Activated gamma-delta T cell treated with anti-CD3 and anti-CD28 coated beads, Interleukin-2, amount 50 U/mL, for 16 hours (primary cell): Measurements from ENCODE around the gene PPIL6.

Source experiments
- DNase-seq: peaks from one replicate; pipeline ENCODE4 v3.0.0-alpha.2; 2020; ENCODE audit warnings: low read depth

The PPIL6 gene

DNA sequence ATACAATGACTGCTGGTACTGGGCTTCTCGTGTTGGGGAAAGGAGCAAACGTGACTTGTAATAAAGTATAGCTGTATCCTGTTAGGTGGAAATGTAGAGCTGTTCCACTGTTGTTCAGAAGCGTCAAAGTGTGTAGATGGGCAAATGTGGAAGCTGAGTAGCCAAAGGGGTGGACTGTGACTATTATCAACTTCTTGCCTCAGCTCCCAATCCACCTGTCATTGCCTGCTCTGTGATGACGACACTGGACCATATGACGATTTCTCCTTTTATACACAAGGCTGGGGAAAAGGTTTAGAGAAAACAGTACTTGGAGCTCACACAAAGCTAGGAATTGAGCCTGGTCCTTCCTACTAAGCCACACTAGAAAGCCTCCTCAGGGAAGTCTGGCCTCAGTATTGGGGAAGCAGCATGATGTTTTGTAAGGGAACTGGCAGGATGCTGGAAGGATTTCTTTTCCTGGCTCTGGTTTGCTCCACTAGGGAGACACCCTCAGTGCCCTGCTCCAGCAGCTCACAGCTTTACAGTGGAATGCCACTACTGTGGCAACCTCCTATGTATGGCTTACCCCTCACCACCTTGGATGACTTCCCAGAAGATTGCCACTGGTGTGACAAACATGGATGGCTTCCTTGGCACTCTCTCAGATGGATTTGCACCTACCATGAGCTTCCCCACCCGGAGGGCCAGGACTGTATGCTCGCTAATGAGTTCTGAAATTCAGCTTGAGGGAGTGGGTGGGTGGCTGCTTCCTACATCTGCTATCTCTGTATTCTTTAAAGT, 78.1 kb downstream of the PPIL6 start:
- no peak for DNase-seq

DNA sequence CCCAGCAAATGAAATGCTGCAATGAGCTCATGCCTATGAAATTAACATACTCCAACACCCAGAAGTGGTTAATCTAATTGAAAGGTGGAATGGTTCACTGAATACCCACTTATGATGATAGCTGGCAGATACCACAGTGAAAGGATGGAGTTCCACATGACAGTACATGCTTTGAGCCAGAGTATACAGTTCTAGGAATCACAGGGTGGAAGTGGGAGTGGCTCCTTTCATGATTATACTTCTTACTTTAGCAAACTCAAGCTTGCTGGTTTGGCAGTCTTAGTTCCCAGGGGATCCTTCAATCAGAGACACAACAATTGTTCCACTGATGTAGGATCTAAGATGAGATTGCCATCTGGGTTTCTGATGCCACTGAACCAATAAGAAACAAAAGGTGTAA, 79.6 kb downstream of the PPIL6 start:
- DNase-seq, result no peak

DNA sequence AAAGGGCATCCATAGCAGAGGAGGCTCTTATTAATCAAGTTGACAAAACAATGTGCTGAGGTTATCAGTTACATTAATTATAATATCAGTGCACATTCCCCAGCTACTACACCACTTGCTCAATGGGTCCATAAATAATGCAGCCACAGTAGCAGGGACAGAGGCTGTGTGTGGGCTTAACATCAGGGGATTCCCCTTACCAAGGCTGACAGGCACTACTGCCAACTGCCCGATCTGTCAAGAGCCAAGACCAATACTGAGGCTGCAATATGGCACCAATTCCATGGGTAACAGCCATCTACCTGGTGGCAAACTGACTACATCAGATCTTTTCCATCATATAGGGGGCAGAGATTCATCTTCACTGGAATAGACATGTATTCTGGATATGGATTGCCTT, 80.1 kb downstream of the PPIL6 start:
- DNase-seq, result no peak

DNA sequence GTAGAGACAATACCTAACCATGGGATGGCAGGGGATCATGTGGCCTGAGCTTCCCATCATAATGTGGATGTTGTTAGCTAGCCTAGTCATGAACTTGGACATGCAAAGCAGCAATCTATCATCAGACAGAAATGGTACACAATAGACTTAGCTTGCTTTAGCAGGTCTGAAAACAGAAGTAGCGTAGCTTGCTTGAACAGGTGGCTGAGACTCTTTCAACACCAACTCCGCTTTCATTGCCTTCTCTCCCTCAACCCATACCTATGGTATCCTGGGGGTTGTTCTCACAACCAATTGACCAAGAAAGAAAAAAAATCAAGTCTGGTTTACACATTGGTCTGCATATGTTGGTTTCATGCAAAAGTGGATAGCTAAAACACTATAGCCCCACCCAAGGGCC, 81.2 kb downstream of the PPIL6 start:
- no peak for DNase-seq

DNA sequence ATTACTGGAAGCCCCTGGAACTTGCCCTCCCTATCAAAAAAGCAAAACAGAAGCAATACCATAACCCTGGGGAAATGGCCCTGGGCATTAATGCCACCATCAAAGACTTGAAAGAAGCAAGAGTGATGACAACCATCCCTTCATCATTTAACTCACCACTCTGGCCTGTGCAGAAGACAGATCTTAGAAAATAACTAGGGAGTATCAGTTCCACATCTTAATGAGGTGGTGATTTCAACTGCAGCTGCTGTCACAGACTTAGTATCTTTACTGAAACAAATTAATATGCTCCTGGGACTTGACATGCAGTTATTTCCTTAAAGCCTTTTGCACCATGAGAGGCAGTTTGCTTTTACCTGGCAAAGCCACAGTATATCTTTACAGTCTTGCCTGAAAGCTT, 82.2 kb downstream of the PPIL6 start:
- DNase-seq, result no peak

DNA sequence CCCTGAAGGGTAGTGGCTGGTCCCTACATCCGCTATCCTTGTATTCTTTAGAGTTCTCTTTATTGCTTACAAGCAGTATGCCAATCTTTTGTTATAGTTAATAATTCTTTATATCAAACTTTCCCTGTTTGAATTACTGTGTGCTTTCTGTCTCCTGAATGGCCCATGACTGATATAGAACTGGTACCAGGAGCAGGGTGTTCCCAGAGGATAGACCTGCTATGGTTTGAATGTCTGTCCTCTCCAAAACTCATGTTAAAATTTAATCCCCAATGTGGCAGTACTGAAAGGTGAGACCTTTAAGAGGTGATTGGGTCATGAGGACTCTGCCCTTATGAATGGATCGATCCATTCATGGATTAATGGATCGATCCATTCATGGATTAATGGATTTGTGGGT, 84.2 kb downstream of the PPIL6 start:
- no peak for DNase-seq

DNA sequence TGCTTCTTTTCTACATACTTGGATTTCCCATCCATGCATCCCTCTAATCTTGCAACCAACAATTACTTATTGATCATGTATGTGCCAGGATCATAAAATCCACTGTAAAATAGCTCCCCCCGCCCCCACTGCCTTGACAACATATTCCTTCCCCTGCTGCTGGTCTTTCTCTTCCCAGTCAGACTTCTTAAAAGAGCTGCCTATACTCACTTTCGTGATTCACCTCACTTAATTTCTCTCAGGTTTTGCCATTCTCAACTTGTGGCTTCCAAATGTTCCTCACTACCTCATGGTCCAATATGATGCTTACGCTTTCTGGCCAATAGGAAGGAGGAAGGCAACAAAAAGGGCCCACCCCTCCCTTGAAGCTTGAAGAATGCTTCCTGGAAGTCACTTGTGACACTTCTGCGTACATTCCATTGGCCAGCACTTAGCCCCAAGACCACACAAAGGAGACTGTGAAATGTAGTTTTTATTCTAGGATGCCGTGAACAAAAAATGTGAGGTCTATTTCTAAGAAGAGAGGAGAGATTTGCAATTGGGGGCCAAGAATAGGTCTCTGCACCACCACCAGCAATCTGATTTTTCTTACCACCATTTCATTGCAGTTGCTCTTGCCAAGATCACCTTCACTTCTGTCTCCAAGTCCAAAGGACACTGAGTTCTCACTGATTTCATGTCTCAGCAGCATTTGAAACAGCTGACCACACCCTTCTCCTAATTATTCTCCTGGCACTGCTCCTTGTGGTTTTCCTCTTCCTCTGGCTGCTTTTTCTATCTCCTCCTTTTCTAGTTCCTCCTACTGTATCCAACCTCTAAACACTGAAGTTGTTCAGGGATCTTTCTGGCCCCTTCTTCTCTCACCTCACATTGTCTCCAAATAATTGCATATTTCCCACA, 88.9 kb downstream of the PPIL6 start:
- DNase-seq, result no peak

DNA sequence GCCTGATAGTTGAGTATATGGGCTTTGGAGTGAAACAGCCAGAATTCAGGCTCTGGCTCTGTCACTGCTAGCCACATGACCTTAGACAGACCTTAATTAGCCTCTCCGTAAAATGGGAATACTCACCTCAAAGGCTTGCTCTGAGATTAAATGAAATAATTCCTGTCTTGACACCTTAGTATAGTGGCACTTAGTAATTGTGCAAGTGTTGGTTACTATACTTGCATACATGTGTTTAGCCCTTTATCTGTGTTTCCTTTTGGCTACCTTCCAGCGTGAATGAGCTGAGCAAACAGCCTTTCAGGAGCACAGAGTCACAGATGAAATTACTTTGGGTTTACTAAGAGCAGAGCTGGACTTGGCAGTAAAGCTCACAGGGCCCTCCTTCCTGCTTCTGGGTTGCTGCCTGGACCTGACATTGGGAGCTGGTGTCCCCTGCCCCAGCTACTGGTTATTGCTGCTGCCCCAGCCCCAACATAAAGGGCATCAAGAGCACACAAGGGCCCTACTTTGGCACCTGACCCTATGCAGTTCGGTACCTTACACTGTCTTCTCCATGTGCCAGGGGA, 90.9 kb downstream of the PPIL6 start:
- DNase-seq, result no peak

DNA sequence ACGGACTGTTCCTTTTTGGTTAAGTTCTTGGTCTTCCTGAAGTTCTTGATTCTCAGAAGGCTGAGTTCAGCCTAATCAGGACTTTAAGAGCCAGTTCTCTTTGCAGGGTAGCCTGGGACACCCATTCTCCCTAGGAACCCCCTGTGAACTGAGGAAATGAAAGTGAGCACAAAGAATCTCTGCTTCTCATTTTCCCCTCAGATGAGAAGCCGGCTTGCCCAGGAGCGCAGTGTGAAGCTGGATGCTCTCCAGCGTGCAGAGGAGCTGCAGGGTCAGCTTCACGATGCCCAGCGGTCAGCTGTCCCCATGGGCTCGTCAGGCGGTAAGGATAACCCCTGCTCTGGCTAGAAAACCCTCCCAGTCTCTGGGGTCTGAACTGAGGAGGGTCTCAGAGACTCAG, 92.2 kb downstream of the PPIL6 start:
- DNase-seq, result no peak

DNA sequence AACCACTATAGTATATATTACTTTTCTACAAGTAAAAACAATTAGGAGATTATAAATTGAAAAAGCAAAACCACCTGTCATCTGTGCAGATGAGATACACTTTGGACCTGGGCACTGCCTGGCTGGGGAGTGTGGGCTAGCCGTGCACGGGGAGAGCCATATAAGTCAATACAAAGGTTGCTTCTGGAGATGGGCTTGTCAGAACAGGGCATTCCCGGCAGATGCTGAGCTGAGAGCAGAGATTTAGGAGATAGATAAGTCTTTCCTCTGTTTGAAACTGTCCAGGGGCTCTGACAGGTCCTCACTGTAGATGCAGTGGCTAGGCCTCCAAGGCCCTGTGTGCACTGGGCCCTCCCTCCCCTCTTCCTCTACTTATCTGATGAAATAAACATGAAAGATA, 92.6 kb downstream of the PPIL6 start:
- no peak for DNase-seq

DNA sequence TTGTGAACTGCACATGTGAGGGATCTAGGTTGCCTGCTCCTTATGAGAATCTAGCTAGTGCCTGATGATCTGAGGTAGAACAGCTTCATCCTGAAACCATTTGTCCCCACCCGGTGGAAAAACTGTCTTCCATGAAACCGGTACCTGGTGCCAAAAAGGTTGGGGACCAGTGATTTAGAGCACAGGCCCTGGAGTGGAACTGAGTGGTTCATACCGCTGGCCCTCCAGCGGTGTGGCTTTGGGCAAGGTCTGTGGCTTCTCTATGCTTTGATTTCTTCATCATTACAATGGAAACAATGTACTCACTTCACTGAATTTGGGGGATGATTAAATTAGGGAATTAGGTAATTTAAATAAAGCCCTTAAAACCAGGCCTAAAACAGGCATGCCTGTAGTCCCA, 94.4 kb downstream of the PPIL6 start:
- DNase-seq, result no peak

DNA sequence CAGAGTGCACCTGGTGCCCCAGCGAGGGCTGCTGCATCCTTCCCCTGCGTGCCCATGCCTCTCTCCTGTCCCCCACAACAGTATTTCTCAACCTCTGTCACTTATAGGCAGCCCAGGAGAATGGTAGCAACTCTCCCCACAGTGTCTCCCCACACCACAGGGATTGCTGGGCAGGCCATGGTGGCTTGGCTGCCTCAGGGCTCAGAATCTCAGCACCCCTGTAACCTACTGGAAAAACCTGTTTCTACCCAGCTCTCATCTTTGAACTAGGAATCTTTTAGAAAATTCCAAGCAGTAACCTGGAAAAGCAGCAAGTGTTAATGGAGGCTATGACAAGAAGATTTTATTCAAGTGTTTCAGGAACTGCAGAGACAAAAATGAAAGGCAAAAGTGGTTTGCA, 96.2 kb downstream of the PPIL6 start:
- no peak for DNase-seq

DNA sequence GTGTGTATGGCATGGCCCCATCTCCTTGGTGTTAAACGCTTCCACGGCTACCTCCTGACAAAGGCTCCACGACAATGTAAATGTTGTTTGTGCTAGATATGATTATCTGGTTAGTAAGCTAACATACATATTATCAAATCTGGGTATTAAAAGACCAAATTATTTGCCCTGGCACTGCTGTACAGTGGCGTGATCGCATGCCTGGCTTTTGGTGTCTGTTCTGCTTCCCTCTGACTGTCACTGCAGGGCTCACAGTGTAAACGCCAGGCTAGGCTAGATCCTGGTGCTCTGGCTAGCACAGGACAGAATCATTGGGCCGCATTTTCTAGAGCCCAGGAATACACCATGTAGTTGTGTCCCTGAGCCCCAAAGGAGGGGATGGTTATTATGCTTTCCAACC, 96.9 kb downstream of the PPIL6 start:
- no peak for DNase-seq

DNA sequence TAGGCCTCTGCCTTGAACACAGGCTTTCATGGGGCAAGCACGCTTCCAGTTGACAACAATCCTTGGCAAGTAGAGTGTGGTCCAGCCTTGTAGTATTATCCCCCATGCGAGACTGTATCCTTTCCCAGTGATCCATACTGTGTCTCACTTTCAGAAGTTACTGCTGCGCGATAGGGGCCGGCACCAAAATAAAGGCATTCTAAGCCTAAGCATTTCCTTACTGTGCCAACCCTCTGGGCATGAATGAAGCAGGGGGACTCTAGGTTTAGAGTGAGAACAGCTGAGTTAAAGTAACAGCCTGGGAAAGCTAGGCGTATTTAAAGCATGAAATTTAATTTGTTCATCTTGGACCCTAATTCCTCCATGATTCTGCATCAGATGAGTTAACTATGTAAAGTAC, 97.5 kb downstream of the PPIL6 start:
- DNase-seq, result no peak

DNA sequence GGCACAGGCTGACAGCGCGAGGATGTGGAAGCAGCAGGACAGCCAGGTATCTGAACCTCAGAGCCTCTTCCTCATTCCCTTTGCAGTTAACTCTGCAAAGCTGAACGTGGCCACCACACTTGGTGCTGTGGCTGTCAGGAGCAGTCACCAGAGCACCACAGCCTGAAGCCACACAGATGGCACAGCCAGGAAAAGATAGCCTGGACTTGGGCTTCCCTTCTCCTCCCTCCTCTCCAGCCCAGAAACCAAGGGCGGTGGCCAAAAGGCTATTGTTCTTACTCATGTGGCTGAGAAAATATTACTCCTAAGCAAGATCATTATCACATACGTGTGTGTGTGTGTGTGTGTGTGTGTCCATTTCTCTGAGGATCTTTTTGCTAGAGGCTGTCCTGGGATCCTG, 97.9 kb downstream of the PPIL6 start:
- DNase-seq, result no peak

DNA sequence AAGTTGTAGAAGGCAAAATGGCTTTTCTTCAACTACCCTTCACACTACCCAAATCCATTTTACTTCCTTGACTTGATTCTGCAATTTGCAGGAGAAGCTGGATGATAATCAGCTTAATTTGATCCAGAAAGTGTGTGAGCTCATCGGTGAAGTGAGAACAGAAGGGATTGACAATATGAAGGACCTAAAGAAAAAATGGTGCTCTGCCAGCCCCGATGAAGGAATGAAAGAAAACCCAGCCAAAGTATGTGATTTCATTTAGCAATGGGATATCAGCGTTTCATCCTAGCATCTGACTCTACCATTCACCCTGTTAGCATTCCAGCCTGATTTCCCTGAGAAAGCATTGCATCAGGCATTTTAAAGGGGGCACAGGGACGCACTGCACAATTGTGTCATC, 99.6 kb downstream of the PPIL6 start:
- no peak for DNase-seq
